K562 (cell line): ENCODE data around the gene LXN. TPM values are rescaled to one million over a fixed set of nuclear protein-coding genes. Genes with fewer than 3 reads are reported as not detected.

Experiments
- ATAC-seq: fragments of 200-7000 bp; cut with Tn5 transposase; 3 replicates; pipeline ENCODE4 v1.9.1; 2020; ENCODE audit warnings: moderate library complexity
- BruUV-seq: library from RNA; stranded (reverse); fragments of 400-500 nt; replicated peaks from 2 replicates; lab custom pipeline; 2021; lab: Mats Ljungman, UMichigan
- CTCF ChIA-PET: fragments of 300-600 bp; formaldehyde crosslinking; extraction: SDS; loops from one replicate; lab custom pipeline; 2021; ENCODE audit warnings: low intra/inter-chr PET ratio; lab: Yijun Ruan, JAX
- POLR2A ChIA-PET: fragments of 300-600, 350-650 bp; sonication (Branson Sonifier 250); formaldehyde crosslinking; extraction: SDS; loops from one replicate; lab custom pipeline; 2021; ENCODE audit warnings: antibody characterized with exemption, inconsistent platforms; lab: Yijun Ruan, JAX
- DNase-seq, 4 experiments: peaks; one replicate each; pipeline versions ENCODE4 v3.0.0 to v3.0.0-alpha.2; 2011 to 2018; ENCODE audit warnings: low spot score in 3 of 4, mixed read lengths in 3 of 4; ENCODE audit errors: extremely low read depth in 1 of 4
- FAIRE-seq: peaks from 2 replicates; lab custom pipeline; 2011; peaks lifted over from hg19 to GRCh38; lab: Jason Lieb, UNC
- H2AFZ ChIP-seq: 2 replicates; pipeline ENCODE4 v1.6.0; 2011; ENCODE audit warnings: low read depth, low read length, control low read depth, inconsistent platforms
- H3K27ac ChIP-seq: fragments of 200-600 bp; 3 replicates; pipeline ENCODE4 v1.8.0; 2011; ENCODE audit warnings: low read depth, mild to moderate bottlenecking, control low read depth, inconsistent platforms, low read length, moderate library complexity, mixed read lengths; ENCODE audit errors: extremely low read depth
- H3K27me3 ChIP-seq, 2 experiments: fragments of 300-600 bp in 1 of 2; 2 replicates in 1 of 2; 3 replicates in 1 of 2; pipeline versions ENCODE4 v1.6.0 to v1.8.0; 2011; ENCODE audit warnings: inconsistent platforms in 2 of 2, low read length in 2 of 2, mild to moderate bottlenecking in 1 of 2, mixed read lengths in 1 of 2, moderate library complexity in 1 of 2; ENCODE audit not compliant: control insufficient read depth in 2 of 2, insufficient read depth in 2 of 2
- H3K36me3 ChIP-seq: fragments of 300-600 bp; 3 replicates; pipeline ENCODE4 v1.8.0; 2011; ENCODE audit warnings: mild to moderate bottlenecking, low read length, inconsistent platforms; ENCODE audit not compliant: control insufficient read depth, insufficient read depth
- H3K4me1 ChIP-seq, 2 experiments: fragments of 200-600 bp in 1 of 2; replicated peaks in 1 of 2; 2 replicates in 1 of 2; 3 replicates in 1 of 2; pipeline versions ENCODE4 v1.5.1 to v1.8.0; 2011; ENCODE audit warnings: inconsistent platforms in 2 of 2, low read length in 2 of 2, mild to moderate bottlenecking in 1 of 2, mixed read lengths in 1 of 2, moderate library complexity in 1 of 2; ENCODE audit not compliant: control insufficient read depth in 2 of 2, insufficient read depth in 2 of 2
- H3K4me2 ChIP-seq: 2 replicates; pipeline ENCODE4 v1.6.1; 2011; ENCODE audit warnings: low read length, control low read depth, inconsistent platforms, mixed read lengths; ENCODE audit not compliant: insufficient read depth
- H3K4me3 ChIP-seq: fragments of 200-600 bp; sonication (generic), shearing (Covaris generic); 2 replicates; pipeline ENCODE4 v1.5.1; 2016; ENCODE audit warnings: control low read depth, inconsistent platforms
- H3K79me2 ChIP-seq: fragments of 200-600 bp; 3 replicates; pipeline ENCODE4 v1.8.0; 2011; ENCODE audit warnings: low read length, inconsistent platforms; ENCODE audit not compliant: control insufficient read depth, insufficient read depth
- H3K9ac ChIP-seq, 2 experiments: 2 replicates each; pipeline versions ENCODE4 v1.6.0 to v1.6.1; 2011; ENCODE audit warnings: low read depth in 2 of 2, low read length in 2 of 2, control low read depth in 1 of 2, inconsistent platforms in 1 of 2, mild to moderate bottlenecking in 1 of 2, mixed read lengths in 1 of 2; ENCODE audit not compliant: insufficient read depth in 1 of 2
- H3K9me1 ChIP-seq: one replicate; pipeline ENCODE4 v1.6.0; 2011; ENCODE audit warnings: inconsistent platforms, mild to moderate bottlenecking, low read length, moderate library complexity; ENCODE audit not compliant: control insufficient read depth, insufficient read depth
- H3K9me3 ChIP-seq: replicated peaks from 2 replicates; pipeline ENCODE4 v1.5.1; 2011; ENCODE audit warnings: low read depth, low read length, inconsistent platforms; ENCODE audit not compliant: control insufficient read depth, insufficient read depth
- H4K20me1 ChIP-seq: replicated peaks from 2 replicates; pipeline ENCODE4 v1.6.1; 2011; ENCODE audit warnings: low read length, inconsistent platforms, mixed read lengths; ENCODE audit not compliant: control insufficient read depth, insufficient read depth
- CBX3 ChIP-seq, 2 experiments: IDR thresholded peaks; 1 replicate in 1 of 2; 2 replicates in 1 of 2; pipeline ENCODE4 v1.6.1; 2012; ENCODE audit warnings: inconsistent platforms in 2 of 2, low read length in 2 of 2, borderline replicate concordance in 1 of 2, control low read depth in 1 of 2
- CCNT2 ChIP-seq: IDR thresholded peaks from 2 replicates; pipeline ENCODE4 v1.6.1; 2011; ENCODE audit warnings: borderline replicate concordance, low read depth, mild to moderate bottlenecking, moderate library complexity, mixed read lengths, low read length; ENCODE audit not compliant: insufficient read length; ENCODE audit errors: extremely low read depth
- ERF ChIP-seq: fragments of 450-650 bp; formaldehyde crosslinking; IDR thresholded peaks from 2 replicates; pipeline ENCODE4 v1.4.0; 2020; ENCODE audit warnings: mild to moderate bottlenecking, mixed read lengths
- FOXK1 ChIP-seq: sonication (generic); formaldehyde crosslinking; IDR thresholded peaks from 2 replicates; pipeline ENCODE4 v1.8.0; 2022; ENCODE audit warnings: missing genetic modification reagents, mild to moderate bottlenecking, borderline replicate concordance
- ILK ChIP-seq: fragments of 450-650 bp; IDR thresholded peaks from 2 replicates; pipeline ENCODE4 v1.6.1; 2016; ENCODE audit warnings: missing genetic modification characterization, low read depth, mild to moderate bottlenecking, missing compliant biosample characterization, moderate library complexity, borderline replicate concordance
- KAT8 ChIP-seq: fragments of 450-650 bp; IDR thresholded peaks from 2 replicates; pipeline ENCODE4 v1.6.1; 2016; ENCODE audit warnings: low read depth, mild to moderate bottlenecking
- PHTF2 ChIP-seq: fragments of 250-450 bp; sonication (Bioruptor Pico); IDR thresholded peaks from 2 replicates; pipeline ENCODE4 v1.5.0; 2021; ENCODE audit warnings: mild to moderate bottlenecking
- SMAD2 ChIP-seq: fragments of 150-350 bp; IDR thresholded peaks from 2 replicates; pipeline ENCODE4 v1.6.1; 2014; ENCODE audit warnings: low read depth, mild to moderate bottlenecking, low read length
- in situ Hi-C: fragments of 300-500 bp; cut with MboI; formaldehyde crosslinking; loops from 4 replicates; pipeline ENCODE4 v1.15.0; 2018; ENCODE audit warnings: inconsistent platforms, mixed read lengths
- intact Hi-C: fragments of 100-400 bp; cut with micrococcal nuclease; formaldehyde crosslinking; loops from 2 replicates; pipeline ENCODE4 v1.14.2; 2022
- polyA plus RNA-seq, 8 experiments: library from polyadenylated mRNA; depleted of rRNA in 4 of 8; stranded (reverse) in 5 of 8; unstranded in 3 of 8; fragments of >200 nt; fragmentation: Nextera tagmentation in 2 of 8; fragmentation: Illumina TruSeq in 1 of 8; extraction: Ambion mirVana in 2 of 8; extraction: Trizol in 1 of 8; gene quantifications; 2 replicates each; pipeline versions ENCODE4 v1.2.1 to v1.2.3, GENCODE V29; 2011 to 2014; ENCODE audit warnings: inconsistent platforms in 1 of 8, missing spikeins in 1 of 8
- total RNA-seq, 7 experiments: library from RNA; depleted of rRNA in 6 of 7; stranded (reverse); fragments of >200 nt in 6 of 7; fragmentation: Illumina TruSeq in 2 of 7; extraction: Trizol in 2 of 7; gene quantifications; 2 replicates each; pipeline versions ENCODE4 v1.2.1 to v1.2.3, GENCODE V29; 2011 to 2021; ENCODE audit warnings: low replicate concordance in 1 of 7
- TF ChIP-seq, protein P1 (sequence below): fragments of 450-650 bp; formaldehyde crosslinking; IDR thresholded peaks from 2 replicates; pipeline ENCODE4 v1.4.0; 2022; ENCODE audit warnings: missing genetic modification characterization
- TF ChIP-seq, protein P2 (sequence below): sonication (generic); formaldehyde crosslinking; IDR thresholded peaks from 2 replicates; pipeline ENCODE4 v1.8.0; 2023; ENCODE audit warnings: missing genetic modification reagents, mild to moderate bottlenecking, borderline replicate concordance
- TF ChIP-seq, protein P3 (sequence below): fragments of 250-450 bp; sonication (Bioruptor Pico); IDR thresholded peaks from 2 replicates; pipeline ENCODE4 v1.5.0; 2021
- TF ChIP-seq, protein P4 (sequence below): sonication (generic); formaldehyde crosslinking; IDR thresholded peaks from 2 replicates; pipeline ENCODE4 v1.8.0; 2022; ENCODE audit warnings: missing genetic modification reagents, mild to moderate bottlenecking, moderate library complexity, borderline replicate concordance

Gene LXN
- total and polyA plus RNA-seq, 9 of the 15 experiments (the other 6 are each of a cell fraction or from before 2014, with no cell fraction given), result 0.08 to 0.13 TPM; not detected in 7

DNA sequence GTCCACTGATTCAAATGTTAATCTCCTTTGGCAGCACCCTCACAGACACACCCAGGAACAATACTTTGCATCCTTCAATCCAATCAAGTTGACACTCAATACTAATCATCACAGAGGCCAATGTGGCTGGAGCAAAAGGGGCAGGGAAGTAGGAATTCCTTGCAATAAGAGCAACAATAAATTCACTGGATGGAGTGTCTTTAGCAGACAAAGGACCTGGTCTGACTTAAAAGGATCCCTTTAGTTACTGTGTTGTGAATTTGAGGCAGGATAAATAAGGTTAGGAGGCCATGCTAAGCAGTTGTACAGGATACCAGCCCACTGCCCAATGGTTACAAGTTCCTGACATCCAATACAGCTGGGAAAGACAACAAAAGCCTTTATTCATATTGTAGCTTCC, 40.5 kb downstream of the LXN start:
- Histone ChIP-seq H3K4me1 (no peaks in the 10 kb centered on the region), H2AFZ (no peak overlapping the region), H3K4me3 (no peak overlapping the region), H3K9me1 (no peaks in the 10 kb centered on the region), H3K36me3 (no peaks in the 10 kb centered on the region), H3K9ac (no peak overlapping the region), H3K27me3 (no peaks in the 10 kb centered on the region), H3K9me3 (peaks cover 3% of the 10 kb centered on the region; the same call in 1 of the 2 replicates), H3K4me2 (no peak overlapping the region), H3K27ac (no peak overlapping the region), H4K20me1 (no peaks in the 10 kb centered on the region), H3K79me2 (no peaks in the 10 kb centered on the region)
- ATAC-seq (no peak), DNase-seq (no peak), FAIRE-seq (no peak)
- CTCF ChIA-PET, result no interaction called here
- intact Hi-C loops (no loop called here), in situ Hi-C loops (no loop called here)
- POLR2A ChIA-PET, result interaction anchor here (1.0 kb wide), 1 partner anchor 157 kb away, joined by 4 read pairs; no protein-coding TSS in a partner anchor
- no TSS peak for BruUV-seq
- TF ChIP-seq ILK (tag), result no peak
- TF ChIP-seq, protein P1, sequence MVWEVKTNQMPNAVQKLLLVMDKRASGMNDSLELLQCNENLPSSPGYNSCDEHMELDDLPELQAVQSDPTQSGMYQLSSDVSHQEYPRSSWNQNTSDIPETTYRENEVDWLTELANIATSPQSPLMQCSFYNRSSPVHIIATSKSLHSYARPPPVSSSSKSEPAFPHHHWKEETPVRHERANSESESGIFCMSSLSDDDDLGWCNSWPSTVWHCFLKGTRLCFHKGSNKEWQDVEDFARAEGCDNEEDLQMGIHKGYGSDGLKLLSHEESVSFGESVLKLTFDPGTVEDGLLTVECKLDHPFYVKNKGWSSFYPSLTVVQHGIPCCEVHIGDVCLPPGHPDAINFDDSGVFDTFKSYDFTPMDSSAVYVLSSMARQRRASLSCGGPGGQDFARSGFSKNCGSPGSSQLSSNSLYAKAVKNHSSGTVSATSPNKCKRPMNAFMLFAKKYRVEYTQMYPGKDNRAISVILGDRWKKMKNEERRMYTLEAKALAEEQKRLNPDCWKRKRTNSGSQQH (CRISPR knock-in tag), result no peak
- no peak for TF ChIP-seq KAT8
- no peak for TF ChIP-seq CCNT2
- TF ChIP-seq, protein P2, sequence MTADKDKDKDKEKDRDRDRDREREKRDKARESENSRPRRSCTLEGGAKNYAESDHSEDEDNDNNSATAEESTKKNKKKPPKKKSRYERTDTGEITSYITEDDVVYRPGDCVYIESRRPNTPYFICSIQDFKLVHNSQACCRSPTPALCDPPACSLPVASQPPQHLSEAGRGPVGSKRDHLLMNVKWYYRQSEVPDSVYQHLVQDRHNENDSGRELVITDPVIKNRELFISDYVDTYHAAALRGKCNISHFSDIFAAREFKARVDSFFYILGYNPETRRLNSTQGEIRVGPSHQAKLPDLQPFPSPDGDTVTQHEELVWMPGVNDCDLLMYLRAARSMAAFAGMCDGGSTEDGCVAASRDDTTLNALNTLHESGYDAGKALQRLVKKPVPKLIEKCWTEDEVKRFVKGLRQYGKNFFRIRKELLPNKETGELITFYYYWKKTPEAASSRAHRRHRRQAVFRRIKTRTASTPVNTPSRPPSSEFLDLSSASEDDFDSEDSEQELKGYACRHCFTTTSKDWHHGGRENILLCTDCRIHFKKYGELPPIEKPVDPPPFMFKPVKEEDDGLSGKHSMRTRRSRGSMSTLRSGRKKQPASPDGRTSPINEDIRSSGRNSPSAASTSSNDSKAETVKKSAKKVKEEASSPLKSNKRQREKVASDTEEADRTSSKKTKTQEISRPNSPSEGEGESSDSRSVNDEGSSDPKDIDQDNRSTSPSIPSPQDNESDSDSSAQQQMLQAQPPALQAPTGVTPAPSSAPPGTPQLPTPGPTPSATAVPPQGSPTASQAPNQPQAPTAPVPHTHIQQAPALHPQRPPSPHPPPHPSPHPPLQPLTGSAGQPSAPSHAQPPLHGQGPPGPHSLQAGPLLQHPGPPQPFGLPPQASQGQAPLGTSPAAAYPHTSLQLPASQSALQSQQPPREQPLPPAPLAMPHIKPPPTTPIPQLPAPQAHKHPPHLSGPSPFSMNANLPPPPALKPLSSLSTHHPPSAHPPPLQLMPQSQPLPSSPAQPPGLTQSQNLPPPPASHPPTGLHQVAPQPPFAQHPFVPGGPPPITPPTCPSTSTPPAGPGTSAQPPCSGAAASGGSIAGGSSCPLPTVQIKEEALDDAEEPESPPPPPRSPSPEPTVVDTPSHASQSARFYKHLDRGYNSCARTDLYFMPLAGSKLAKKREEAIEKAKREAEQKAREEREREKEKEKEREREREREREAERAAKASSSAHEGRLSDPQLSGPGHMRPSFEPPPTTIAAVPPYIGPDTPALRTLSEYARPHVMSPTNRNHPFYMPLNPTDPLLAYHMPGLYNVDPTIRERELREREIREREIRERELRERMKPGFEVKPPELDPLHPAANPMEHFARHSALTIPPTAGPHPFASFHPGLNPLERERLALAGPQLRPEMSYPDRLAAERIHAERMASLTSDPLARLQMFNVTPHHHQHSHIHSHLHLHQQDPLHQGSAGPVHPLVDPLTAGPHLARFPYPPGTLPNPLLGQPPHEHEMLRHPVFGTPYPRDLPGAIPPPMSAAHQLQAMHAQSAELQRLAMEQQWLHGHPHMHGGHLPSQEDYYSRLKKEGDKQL (CRISPR knock-in tag), result no peak
- TF ChIP-seq, protein P3, sequence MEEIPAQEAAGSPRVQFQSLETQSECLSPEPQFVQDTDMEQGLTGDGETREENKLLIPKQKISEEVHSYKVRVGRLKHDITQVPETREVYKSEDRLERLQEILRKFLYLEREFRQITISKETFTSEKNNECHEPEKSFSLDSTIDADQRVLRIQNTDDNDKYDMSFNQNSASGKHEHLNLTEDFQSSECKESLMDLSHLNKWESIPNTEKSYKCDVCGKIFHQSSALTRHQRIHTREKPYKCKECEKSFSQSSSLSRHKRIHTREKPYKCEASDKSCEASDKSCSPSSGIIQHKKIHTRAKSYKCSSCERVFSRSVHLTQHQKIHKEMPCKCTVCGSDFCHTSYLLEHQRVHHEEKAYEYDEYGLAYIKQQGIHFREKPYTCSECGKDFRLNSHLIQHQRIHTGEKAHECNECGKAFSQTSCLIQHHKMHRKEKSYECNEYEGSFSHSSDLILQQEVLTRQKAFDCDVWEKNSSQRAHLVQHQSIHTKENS, result no peak
- no peak for TF ChIP-seq PHTF2 (CRISPR knock-in tag)
- TF ChIP-seq FOXK1 (CRISPR knock-in tag), result no peak
- TF ChIP-seq ERF (CRISPR knock-in tag), result no peak
- TF ChIP-seq SMAD2, result no peak
- TF ChIP-seq, protein P4, sequence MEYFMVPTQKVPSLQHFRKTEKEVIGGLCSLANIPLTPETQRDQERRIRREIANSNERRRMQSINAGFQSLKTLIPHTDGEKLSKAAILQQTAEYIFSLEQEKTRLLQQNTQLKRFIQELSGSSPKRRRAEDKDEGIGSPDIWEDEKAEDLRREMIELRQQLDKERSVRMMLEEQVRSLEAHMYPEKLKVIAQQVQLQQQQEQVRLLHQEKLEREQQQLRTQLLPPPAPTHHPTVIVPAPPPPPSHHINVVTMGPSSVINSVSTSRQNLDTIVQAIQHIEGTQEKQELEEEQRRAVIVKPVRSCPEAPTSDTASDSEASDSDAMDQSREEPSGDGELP (CRISPR knock-in tag), result no peak
- no peak for TF ChIP-seq CBX3 (IDR thresholded peaks at IDR 0.05; ENCODE audit: borderline replicate concordance in 1 of 2, low read length in 2 of 2)
